HepG2 (cell line): ENCODE measurements around the gene PTPRU. TPM values are rescaled to one million over a fixed set of nuclear protein-coding genes. Genes with fewer than 3 reads are reported as not detected.

Experiments used
- ATF7-NPFF ChIP-seq: sonication (generic); formaldehyde crosslinking; IDR thresholded peaks from 2 replicates; pipeline ENCODE4 v1.8.1; 2023; ENCODE audit warnings: mild to moderate bottlenecking, low read depth, missing genetic modification reagents, moderate library complexity
- BHLHE40 ChIP-seq: IDR thresholded peaks from 2 replicates; pipeline ENCODE4 v1.6.1; 2011; ENCODE audit warnings: low read length, improper control_type of control experiment
- EED ChIP-seq: sonication (generic); formaldehyde crosslinking; IDR thresholded peaks from 2 replicates; pipeline ENCODE4 v1.5.0; 2020; ENCODE audit warnings: mild to moderate bottlenecking, missing genetic modification reagents
- IRF2 ChIP-seq: IDR thresholded peaks from 2 replicates; pipeline ENCODE4 v1.6.1; 2018; ENCODE audit warnings: missing genetic modification reagents, missing compliant biosample characterization
- KMT2A ChIP-seq: sonication (generic); formaldehyde crosslinking; IDR thresholded peaks from 2 replicates; pipeline ENCODE4 v1.4.0; 2020; ENCODE audit warnings: missing genetic modification reagents
- LCORL ChIP-seq, 2 experiments: fragments of 450-650 bp in 1 of 2; sonication (generic) in 1 of 2; formaldehyde crosslinking in 1 of 2; IDR thresholded peaks; 2 replicates each; pipeline versions ENCODE4 v1.5.0 to v1.6.1; 2017 to 2020; ENCODE audit warnings: antibody characterized with exemption in 1 of 2, missing genetic modification reagents in 1 of 2
- MAFG ChIP-seq: sonication (generic); formaldehyde crosslinking; IDR thresholded peaks from 2 replicates; pipeline ENCODE4 v1.5.1; 2020; ENCODE audit warnings: mild to moderate bottlenecking, missing genetic modification reagents
- MIER2 ChIP-seq: IDR thresholded peaks from 2 replicates; pipeline ENCODE4 v1.6.1; 2016; ENCODE audit warnings: missing biosample characterization, missing genetic modification reagents
- NR2F6 ChIP-seq, 2 experiments: IDR thresholded peaks; 2 replicates each; pipeline ENCODE4 v1.6.1; 2016; ENCODE audit warnings: antibody characterized with exemption in 1 of 2, mild to moderate bottlenecking in 1 of 2
- PLRG1 ChIP-seq: fragments of 450-650 bp; conservative IDR thresholded peaks from 2 replicates; pipeline ENCODE4 v1.6.1; 2016
- PRMT3 ChIP-seq: sonication (generic); formaldehyde crosslinking; IDR thresholded peaks from 2 replicates; pipeline ENCODE4 v1.8.1; 2022; ENCODE audit warnings: low read depth, mild to moderate bottlenecking, moderate library complexity, missing genetic modification reagents, borderline replicate concordance
- SETDB1 ChIP-seq: sonication (generic); formaldehyde crosslinking; IDR thresholded peaks from 2 replicates; pipeline ENCODE4 v1.5.1; 2020; ENCODE audit warnings: missing genetic modification reagents, mild to moderate bottlenecking, borderline replicate concordance
- SRY ChIP-seq: sonication (generic); formaldehyde crosslinking; IDR thresholded peaks from 2 replicates; pipeline ENCODE4 v1.8.0; 2022; ENCODE audit warnings: mild to moderate bottlenecking, missing genetic modification reagents
- TP53 ChIP-seq: sonication (generic); formaldehyde crosslinking; conservative IDR thresholded peaks from 2 replicates; pipeline ENCODE4 v1.4.0; 2020; ENCODE audit warnings: missing genetic modification reagents
- ZNF674 ChIP-seq: sonication (generic); formaldehyde crosslinking; IDR thresholded peaks from 2 replicates; pipeline ENCODE4 v1.5.0; 2020; ENCODE audit warnings: low read depth, mild to moderate bottlenecking, missing genetic modification reagents
- ZSCAN21 ChIP-seq: sonication (generic); formaldehyde crosslinking; IDR thresholded peaks from 2 replicates; pipeline ENCODE4 v1.8.0; 2022; ENCODE audit warnings: mild to moderate bottlenecking, missing genetic modification reagents, moderate library complexity, borderline replicate concordance
- polyA plus RNA-seq, 8 experiments: library from polyadenylated mRNA; depleted of rRNA in 3 of 8; stranded (reverse) in 7 of 8; unstranded in 1 of 8; fragments of >200 nt; fragmentation: Illumina TruSeq in 4 of 8; extraction: Trizol in 4 of 8; gene quantifications; 2 replicates each; pipeline versions ENCODE4 v1.2.1 to v1.2.3, GENCODE V29; 2011 to 2016; ENCODE audit warnings: low read depth in 4 of 8, missing spikeins in 1 of 8, mixed read lengths in 1 of 8; ENCODE audit not compliant: insufficient read depth in 1 of 8
- total RNA-seq, 5 experiments: library from RNA; depleted of rRNA; stranded (reverse); fragments of >200 nt; fragmentation: Illumina TruSeq; extraction: Trizol; gene quantifications; 2 replicates each; pipeline ENCODE4 v1.2.3, GENCODE V29; 2016; ENCODE audit warnings: low read depth in 1 of 5
- TF ChIP-seq, protein P1 (sequence below): sonication (generic); formaldehyde crosslinking; IDR thresholded peaks from 2 replicates; pipeline ENCODE4 v1.5.1; 2020; ENCODE audit warnings: missing genetic modification reagents, mild to moderate bottlenecking, borderline replicate concordance
- TF ChIP-seq, protein P2 (sequence below): sonication (generic); formaldehyde crosslinking; IDR thresholded peaks from 2 replicates; pipeline ENCODE4 v1.5.0; 2020; ENCODE audit warnings: missing genetic modification reagents
- TF ChIP-seq, protein P3 (sequence below): IDR thresholded peaks from 2 replicates; pipeline ENCODE4 v1.6.1; 2016; ENCODE audit warnings: low read depth, missing genetic modification reagents, missing compliant biosample characterization
- TF ChIP-seq, protein P4 (sequence below): IDR thresholded peaks from 2 replicates; pipeline ENCODE4 v1.6.1; 2018; ENCODE audit warnings: missing genetic modification reagents, mild to moderate bottlenecking, missing compliant biosample characterization

The PTPRU gene
- total and polyA plus RNA-seq, 2 of the 13 experiments (the other 11 are each of a cell fraction or from before 2014, with no cell fraction given): 21.6 to 22.3 TPM

DNA sequence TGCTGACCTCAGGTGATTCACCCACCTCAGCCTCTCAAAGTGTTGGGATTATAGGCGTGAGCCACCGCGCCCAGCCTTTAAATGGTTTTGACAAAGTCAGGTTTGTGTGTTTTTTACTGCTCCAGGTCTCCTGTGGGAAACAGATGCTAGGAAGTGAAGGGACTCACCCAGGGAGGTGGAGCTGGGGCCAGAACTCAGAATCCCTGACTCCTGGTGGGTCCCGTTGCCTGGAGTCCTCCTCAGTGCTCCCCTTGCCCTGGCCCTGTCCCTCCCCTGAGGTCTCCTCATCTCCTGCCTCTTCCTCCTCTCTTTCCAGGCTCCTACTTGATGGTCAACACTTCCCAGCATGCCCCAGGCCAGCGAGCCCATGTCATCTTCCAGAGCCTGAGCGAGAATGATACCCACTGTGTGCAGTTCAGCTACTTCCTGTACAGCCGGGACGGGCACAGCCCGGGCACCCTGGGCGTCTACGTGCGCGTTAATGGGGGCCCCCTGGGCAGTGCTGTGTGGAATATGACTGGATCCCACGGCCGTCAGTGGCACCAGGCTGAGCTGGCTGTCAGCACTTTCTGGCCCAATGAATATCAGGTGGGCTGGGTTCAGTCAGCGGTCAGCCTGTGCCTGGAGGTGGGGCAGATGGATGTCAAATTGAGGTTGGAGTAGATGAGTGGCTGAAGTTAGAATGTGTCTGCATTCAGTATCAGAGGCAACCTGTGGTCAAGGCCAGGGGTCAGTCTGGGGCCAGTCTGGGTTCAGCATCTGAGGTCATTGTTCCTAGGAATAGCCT, 22.1 kb downstream of the PTPRU start (continued):
- TF ChIP-seq SRY (CRISPR knock-in tag): no peak
- no peak for TF ChIP-seq PRMT3 (CRISPR knock-in tag)
- no peak for TF ChIP-seq MIER2 (CRISPR knock-in tag)
- TF ChIP-seq, protein P1, sequence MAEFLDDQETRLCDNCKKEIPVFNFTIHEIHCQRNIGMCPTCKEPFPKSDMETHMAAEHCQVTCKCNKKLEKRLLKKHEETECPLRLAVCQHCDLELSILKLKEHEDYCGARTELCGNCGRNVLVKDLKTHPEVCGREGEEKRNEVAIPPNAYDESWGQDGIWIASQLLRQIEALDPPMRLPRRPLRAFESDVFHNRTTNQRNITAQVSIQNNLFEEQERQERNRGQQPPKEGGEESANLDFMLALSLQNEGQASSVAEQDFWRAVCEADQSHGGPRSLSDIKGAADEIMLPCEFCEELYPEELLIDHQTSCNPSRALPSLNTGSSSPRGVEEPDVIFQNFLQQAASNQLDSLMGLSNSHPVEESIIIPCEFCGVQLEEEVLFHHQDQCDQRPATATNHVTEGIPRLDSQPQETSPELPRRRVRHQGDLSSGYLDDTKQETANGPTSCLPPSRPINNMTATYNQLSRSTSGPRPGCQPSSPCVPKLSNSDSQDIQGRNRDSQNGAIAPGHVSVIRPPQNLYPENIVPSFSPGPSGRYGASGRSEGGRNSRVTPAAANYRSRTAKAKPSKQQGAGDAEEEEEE (CRISPR knock-in tag): no peak
- no peak for TF ChIP-seq SETDB1 (CRISPR knock-in tag)
- TF ChIP-seq EED (CRISPR knock-in tag): no peak
- TF ChIP-seq, protein P2, sequence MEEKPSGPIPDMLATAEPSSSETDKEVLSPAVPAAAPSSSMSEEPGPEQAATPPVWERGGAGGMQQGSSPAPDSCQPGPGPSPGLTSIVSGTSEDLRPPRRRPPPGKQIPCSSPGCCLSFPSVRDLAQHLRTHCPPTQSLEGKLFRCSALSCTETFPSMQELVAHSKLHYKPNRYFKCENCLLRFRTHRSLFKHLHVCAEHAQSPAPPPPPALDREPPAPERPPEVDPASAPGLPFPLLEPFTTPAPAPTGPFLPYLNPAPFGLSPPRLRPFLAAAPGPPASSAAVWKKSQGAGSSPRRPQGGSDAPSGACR (CRISPR knock-in tag): no peak
- TF ChIP-seq ZNF674: no peak
- TF ChIP-seq, protein P3, sequence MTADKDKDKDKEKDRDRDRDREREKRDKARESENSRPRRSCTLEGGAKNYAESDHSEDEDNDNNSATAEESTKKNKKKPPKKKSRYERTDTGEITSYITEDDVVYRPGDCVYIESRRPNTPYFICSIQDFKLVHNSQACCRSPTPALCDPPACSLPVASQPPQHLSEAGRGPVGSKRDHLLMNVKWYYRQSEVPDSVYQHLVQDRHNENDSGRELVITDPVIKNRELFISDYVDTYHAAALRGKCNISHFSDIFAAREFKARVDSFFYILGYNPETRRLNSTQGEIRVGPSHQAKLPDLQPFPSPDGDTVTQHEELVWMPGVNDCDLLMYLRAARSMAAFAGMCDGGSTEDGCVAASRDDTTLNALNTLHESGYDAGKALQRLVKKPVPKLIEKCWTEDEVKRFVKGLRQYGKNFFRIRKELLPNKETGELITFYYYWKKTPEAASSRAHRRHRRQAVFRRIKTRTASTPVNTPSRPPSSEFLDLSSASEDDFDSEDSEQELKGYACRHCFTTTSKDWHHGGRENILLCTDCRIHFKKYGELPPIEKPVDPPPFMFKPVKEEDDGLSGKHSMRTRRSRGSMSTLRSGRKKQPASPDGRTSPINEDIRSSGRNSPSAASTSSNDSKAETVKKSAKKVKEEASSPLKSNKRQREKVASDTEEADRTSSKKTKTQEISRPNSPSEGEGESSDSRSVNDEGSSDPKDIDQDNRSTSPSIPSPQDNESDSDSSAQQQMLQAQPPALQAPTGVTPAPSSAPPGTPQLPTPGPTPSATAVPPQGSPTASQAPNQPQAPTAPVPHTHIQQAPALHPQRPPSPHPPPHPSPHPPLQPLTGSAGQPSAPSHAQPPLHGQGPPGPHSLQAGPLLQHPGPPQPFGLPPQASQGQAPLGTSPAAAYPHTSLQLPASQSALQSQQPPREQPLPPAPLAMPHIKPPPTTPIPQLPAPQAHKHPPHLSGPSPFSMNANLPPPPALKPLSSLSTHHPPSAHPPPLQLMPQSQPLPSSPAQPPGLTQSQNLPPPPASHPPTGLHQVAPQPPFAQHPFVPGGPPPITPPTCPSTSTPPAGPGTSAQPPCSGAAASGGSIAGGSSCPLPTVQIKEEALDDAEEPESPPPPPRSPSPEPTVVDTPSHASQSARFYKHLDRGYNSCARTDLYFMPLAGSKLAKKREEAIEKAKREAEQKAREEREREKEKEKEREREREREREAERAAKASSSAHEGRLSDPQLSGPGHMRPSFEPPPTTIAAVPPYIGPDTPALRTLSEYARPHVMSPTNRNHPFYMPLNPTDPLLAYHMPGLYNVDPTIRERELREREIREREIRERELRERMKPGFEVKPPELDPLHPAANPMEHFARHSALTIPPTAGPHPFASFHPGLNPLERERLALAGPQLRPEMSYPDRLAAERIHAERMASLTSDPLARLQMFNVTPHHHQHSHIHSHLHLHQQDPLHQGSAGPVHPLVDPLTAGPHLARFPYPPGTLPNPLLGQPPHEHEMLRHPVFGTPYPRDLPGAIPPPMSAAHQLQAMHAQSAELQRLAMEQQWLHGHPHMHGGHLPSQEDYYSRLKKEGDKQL: no peak
- TF ChIP-seq NR2F6 (IDR thresholded peaks at IDR 0.05): no peak
- TF ChIP-seq NR2F6 (CRISPR knock-in tag; IDR thresholded peaks at IDR 0.05): 0 out of 2 replicates have a peak, but pooled peaks have one; percentile 22
- TF ChIP-seq BHLHE40: no peak
- TF ChIP-seq, protein P4, sequence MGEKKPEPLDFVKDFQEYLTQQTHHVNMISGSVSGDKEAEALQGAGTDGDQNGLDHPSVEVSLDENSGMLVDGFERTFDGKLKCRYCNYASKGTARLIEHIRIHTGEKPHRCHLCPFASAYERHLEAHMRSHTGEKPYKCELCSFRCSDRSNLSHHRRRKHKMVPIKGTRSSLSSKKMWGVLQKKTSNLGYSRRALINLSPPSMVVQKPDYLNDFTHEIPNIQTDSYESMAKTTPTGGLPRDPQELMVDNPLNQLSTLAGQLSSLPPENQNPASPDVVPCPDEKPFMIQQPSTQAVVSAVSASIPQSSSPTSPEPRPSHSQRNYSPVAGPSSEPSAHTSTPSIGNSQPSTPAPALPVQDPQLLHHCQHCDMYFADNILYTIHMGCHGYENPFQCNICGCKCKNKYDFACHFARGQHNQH (CRISPR knock-in tag): no peak
- no peak for TF ChIP-seq IRF2 (CRISPR knock-in tag)
- TF ChIP-seq MAFG (CRISPR knock-in tag): no peak
- no peak for TF ChIP-seq PLRG1
- no peak for TF ChIP-seq LCORL (IDR thresholded peaks at IDR 0.05)
- TF ChIP-seq LCORL (CRISPR knock-in tag; IDR thresholded peaks at IDR 0.05): no peak
- TF ChIP-seq ATF7-NPFF (CRISPR knock-in tag): no peak
- no peak for TF ChIP-seq ZSCAN21 (CRISPR knock-in tag)
- TF ChIP-seq TP53: no peak
- TF ChIP-seq KMT2A: no peak
